ENCODE results near the gene MYCT1. TPM values are rescaled to one million over a fixed set of nuclear protein-coding genes. Genes with fewer than 3 reads are reported as not detected.

The MYCT1 gene
- polyA plus RNA-seq, 3 donors: 2.7 to 18.1 (median 17.5) TPM

DNA sequence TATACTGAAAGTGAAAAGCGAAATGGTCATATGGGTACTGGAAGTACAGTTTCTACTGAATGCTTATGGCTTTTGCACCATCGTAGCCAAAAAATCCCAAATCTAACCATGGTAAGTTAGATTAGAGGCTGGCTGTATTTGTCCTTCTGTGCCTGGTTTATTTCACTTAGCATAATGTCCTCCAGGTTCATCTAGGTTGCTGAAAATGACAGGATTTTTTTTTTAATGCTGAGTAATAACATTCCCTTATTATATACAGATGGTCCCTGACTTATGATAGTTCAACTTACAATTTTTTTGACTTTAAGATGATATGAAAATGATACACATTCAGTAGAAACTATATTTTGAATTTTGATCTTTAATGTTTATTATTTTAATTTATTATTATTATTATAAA is 7.6 kb downstream of the MYCT1 start:
- H3K27ac ChIP-seq (ENCODE audit: low read depth, low read length): no peak overlapping the region
- WGBS, 3 donors: 70 to 78% (median 74%) methylated on average over 2 of the region's 2 CpGs

DNA sequence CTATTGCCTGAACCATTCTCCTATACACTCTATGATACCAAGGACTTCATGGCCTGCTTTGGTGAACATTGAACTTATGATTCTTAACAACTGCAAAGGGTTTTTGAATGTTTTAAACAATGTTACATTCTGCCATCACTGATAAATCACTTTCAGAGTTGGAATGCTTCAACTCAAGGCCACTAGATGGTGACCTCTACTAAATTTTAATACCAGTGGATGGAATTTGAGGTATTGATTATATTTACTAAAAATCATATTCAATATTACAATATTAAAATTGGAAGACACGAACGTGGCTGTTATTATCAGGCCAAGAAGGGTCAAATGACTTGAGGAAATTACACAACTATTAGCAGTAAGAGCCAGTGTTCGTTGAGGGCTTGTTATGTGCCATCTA is 18.6 kb downstream of the MYCT1 start:
- 44 to 54% (median 49%) methylated on average over 3 of the region's 3 CpGs for WGBS, 3 donors
- no peak overlapping the region for H3K27ac ChIP-seq (ENCODE audit: low read depth, low read length)

- H3K27ac ChIP-seq (ENCODE audit: low read depth, low read length): no peak overlapping the region
- 55 to 62% (median 57%) methylated on average over 3 of the region's 3 CpGs for WGBS, 3 donors
These were observed 23.3 kb downstream of the MYCT1 start for GRCh38 chr6:152720974-152721373.

- WGBS, 3 donors: 80 to 92% (median 91%) methylated on average over 4 of the region's 4 CpGs
- no peak overlapping the region for H3K27ac ChIP-seq (ENCODE audit: low read depth, low read length)
These were observed 24.3 kb downstream of the MYCT1 start for GRCh38 chr6:152721956-152722355.

DNA sequence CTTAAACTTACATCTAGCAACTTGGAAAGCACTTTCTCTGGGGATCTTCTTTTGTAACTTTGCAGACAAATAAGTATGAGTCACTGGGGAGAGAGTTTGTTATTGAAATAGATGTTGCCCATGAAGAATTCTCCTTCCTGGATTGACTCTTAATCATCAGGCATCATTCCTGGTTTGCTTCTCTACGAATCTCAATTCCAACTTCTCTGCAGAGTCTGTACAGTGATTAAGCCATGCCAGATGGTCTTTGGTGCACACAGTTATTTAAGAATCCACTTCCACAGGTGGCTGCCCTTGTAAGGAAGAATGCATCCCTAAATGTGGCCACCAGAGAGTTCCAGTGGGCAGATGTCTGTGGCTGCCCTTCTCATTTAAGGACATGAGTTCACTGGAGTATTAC is 25.7 kb downstream of the MYCT1 start:
- H3K27ac ChIP-seq (ENCODE audit: low read depth, low read length): no peak overlapping the region
- 40 to 49% (median 48%) methylated on average over 1 of the region's 1 CpG for WGBS, 3 donors

DNA sequence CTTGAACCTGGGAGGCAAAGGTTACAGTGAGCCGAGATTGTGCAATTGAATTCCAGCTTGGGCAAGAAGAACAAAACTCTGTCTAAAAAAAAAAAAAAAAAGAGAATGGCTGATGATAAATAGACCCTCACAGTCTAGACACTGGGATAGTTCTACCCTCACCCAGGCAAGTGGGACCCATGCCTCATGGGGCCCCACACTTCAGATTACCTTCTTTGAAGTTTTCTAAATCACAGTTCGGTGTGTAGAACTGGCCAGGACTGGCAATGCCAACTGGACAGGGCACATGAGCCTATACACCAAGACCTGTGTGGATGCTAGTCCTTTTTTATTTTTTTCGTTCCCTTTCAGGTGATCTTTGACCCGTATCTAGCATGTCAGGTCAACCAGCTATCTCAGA is 28.6 kb downstream of the MYCT1 start:
- WGBS, 3 donors: 69 to 96% (median 79%) methylated on average over 4 of the region's 4 CpGs
- no peak overlapping the region for H3K27ac ChIP-seq (ENCODE audit: low read depth, low read length)

DNA sequence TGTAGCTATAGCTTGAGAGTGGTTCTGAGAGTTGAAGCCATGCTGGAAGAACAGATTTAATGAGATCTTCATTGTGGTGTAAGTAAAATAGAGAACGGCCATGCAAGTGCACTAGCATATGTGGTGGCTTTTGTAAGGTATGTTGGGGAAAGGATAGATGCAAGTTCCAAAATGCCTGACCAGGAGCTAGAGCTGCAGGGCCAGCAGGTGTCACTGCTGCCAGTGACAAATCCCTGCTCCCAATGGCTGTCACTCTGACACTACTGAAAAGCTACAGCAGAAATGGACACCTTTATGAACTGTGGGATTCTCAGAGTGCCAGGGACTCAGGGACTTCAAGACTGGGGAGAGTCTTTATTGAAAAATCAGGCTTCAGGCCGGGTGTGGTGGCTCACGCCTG is 29.8 kb downstream of the MYCT1 start:
- 70 to 92% (median 83%) methylated on average over 3 of the region's 3 CpGs for WGBS, 3 donors
- no peak overlapping the region for H3K27ac ChIP-seq (ENCODE audit: low read depth, low read length)

DNA sequence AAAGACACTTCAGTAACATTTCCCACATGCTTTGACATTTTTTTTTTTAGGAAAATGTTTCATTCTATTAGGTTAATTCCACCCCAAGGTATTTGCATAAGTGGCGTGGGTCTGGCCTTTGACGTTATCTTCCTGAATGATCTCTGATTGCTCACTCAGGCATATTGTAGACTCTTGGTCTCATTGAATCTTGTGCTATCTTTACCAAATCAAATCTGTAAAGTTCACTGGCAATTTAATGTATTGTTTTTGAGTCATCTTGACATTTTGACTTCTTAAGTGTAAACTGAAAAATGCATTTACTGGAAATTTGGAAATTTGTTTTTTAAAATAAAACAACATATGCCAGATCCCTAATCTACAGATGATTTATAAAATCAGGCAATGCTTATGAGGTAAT is 36.9 kb downstream of the MYCT1 start:
- no peak overlapping the region for H3K27ac ChIP-seq (ENCODE audit: low read depth, low read length)
- WGBS, 3 donors: 57 to 84% (median 75%) methylated on average over 2 of the region's 2 CpGs

- WGBS, 3 donors: 54 to 60% (median 59%) methylated on average over 2 of the region's 2 CpGs
- H3K27ac ChIP-seq (ENCODE audit: low read depth, low read length): no peak overlapping the region
These were observed 39.1 kb downstream of the MYCT1 start for GRCh38 chr6:152736687-152737273.

GRCh38 chr6:152745509-152746171 is 47.9 kb downstream of the MYCT1 start:
- 75 to 93% (median 79%) methylated on average over 4 of the region's 4 CpGs for WGBS, 3 donors
- H3K27ac ChIP-seq (ENCODE audit: low read depth, low read length): no peak overlapping the region

DNA sequence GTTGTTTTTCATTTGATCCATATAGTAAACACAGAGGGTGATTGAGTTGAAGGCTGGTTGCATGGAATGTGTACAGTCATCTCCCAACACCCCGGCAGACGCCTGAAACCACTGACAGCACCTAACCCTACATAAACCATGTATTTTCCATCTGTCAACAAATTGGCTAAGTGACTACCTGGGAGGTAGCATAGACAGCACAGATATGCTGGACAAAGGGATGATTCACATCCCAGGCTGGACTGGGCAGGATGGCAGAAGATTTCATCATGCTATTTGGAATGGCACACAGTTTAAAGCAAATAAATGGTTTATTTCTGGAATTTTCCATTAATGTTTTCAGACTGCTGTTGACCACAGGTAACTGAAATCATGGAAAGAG is 48.5 kb downstream of the MYCT1 start:
- 69 to 85% (median 74%) methylated on average over 2 of the region's 2 CpGs for WGBS, 3 donors
- H3K27ac ChIP-seq (ENCODE audit: low read depth, low read length): no peak overlapping the region

- 34 to 56% (median 43%) methylated on average over 1 of the region's 1 CpG for WGBS, 3 donors
- H3K27ac ChIP-seq (ENCODE audit: low read depth, low read length): no peak overlapping the region
These were observed 51.1 kb downstream of the MYCT1 start for GRCh38 chr6:152748843-152749242.

DNA sequence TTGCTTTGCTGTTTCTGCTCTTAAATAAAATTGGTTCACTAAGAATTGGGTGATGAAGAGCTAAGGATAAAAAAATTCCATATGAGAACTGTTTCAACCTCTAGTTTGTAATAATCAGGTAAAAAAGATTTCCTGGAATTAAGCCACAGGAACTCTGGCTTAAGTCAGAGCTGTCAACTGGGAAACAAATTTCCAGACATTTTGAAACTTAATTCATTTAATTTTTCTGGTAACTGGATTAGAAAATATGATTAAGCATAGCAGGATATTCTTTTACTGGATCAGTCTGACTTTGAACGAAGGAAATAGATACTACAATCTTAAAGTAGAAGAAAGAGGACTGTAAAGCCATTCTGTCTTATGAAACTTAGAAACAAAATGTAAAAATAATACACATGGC is 51.6 kb downstream of the MYCT1 start:
- WGBS, 3 donors: 41 to 81% (median 79%) methylated on average over 1 of the region's 1 CpG
- no peak overlapping the region for H3K27ac ChIP-seq (ENCODE audit: low read depth, low read length)

GRCh38 chr6:152750694-152751093 is 53.0 kb downstream of the MYCT1 start, which contains the start of gene VIP:
Gene VIP, plus strand, starts transcription at chr6:152750797. Its CDS starts 1,381 bp downstream, at chr6:152752178.
- 4 to 19% (median 16%) methylated on average over 5 of the region's 5 CpGs for WGBS, 3 donors
- H3K27ac ChIP-seq (ENCODE audit: low read depth, low read length): no peak within 1 kb of the TSS

DNA sequence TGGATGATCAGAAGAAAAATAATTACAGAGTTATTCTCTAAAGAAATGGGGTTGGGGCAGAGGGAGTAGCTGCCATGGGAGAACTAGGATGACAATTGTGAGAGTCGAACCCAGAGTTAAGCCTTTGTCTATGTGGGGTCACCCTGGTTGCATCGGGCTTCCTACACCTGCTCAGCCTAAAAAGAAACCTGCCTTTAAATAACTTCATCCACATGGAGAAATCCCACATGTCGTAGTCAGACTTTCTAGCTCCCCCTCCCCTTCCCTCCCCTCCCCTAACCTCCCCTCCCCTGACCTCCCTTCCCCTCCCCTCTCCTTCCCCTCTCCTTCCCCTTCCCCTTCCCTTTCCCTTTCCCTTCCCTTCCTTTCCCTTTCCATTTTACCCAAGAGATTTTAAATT is 67.6 kb downstream of the MYCT1 start:
- WGBS, 3 donors: 74 to 82% (median 81%) methylated on average over 3 of the region's 3 CpGs
- H3K27ac ChIP-seq (ENCODE audit: low read depth, low read length): no peak overlapping the region

- WGBS, 3 donors: 62 to 88% (median 85%) methylated on average over 7 of the region's 7 CpGs
These were observed 71.5 kb downstream of the MYCT1 start for GRCh38 chr6:152769159-152769558.

GRCh38 chr6:152769993-152770392 is 72.3 kb downstream of the MYCT1 start:
- 75 to 82% (median 75%) methylated on average over 2 of the region's 2 CpGs for WGBS, 3 donors
- no peak overlapping the region for H3K27ac ChIP-seq (ENCODE audit: low read depth, low read length)

More at GRCh38 chr6:152769159-152769558, 71.5 kb downstream of the MYCT1 start:
- H3K27ac ChIP-seq (ENCODE audit: low read depth, low read length): no peak overlapping the region

DNA sequence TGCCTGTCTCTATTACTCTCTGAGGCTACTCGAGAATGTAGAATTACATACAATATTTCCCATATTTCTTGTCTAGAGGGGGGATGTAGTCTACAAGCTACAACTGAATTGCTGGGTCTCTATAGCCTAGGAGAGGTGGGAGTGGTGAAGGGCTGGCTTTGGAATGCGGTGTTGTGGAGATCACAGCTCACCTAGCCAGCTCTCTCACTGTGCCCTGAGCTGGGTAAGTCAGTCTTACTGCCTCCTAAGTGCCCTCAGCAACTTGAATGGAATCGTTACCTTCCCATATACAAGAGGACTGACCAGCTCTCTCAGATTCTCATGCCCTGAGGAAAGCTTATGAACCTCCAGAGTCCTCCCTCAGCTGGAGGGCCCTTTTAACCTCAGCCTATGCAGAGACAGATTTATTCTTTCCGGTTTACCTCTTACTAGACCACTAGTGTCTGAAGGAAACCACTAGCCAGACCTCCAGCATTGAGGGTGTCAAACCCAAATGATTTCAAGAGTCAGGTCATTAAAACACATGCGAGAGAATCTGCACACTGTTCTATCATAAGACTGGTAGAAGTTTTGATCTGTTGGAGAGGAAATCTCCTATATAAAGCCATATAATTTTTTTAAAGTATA is 73.5 kb downstream of the MYCT1 start:
- no peak overlapping the region for H3K27ac ChIP-seq (ENCODE audit: low read depth, low read length)
- WGBS, 3 donors: 65 to 76% (median 75%) methylated on average over 5 of the region's 5 CpGs
